ENCODE results near the gene FHOD3. TPM values are rescaled to one million over a fixed set of nuclear protein-coding genes. Genes with fewer than 3 reads are reported as not detected.
A peak's percentile ranks its signal among the peaks of the same experiment; 100 is the strongest.

The FHOD3 gene
- 13.0 and 17.4 TPM in 2 replicates for total RNA-seq

DNA sequence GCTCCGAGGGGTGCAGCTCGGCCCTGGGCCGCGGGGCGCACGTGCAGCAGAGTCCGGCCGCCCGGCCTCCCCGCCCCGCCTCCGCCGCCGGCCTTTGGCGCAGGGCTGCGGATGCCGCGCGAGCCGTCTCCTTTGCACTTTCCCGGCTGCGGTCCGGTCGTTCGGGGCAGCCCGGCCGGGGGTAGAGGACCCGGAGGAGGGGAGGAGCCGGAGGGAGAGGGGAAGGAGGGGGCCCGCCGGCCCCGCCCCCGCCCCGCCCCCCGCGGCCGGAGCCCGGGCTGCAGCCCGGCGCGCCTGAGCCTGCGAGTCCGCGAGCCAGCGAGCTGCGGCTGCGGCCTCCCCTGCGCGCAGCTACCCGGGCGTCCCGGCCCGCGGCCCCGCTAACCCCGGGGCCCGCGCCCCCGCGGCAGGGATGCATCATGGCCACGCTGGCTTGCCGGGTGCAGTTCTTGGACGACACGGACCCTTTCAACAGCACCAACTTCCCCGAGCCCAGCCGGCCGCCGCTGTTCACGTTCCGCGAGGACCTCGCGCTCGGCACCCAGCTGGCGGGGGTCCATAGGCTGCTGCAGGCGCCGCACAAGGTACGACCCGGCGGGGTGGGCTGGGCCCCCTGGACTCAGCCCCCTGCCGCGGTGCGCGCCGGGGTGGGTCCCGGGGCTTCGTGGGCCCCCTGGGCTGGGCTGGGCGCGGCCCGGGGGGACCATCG is at the start of gene FHOD3:
Gene FHOD3, plus strand, starts transcription at position 297 of the 709 bp plus-strand sequence. Its CDS starts 123 bp downstream, at position 420.
- Histone ChIP-seq H4K20me1 (ENCODE audit: insufficient read depth, low read length) (peaks cover 6% of the 10 kb centered on the region), H3K4me2 (ENCODE audit: insufficient read depth, low read length) (peak within 1 kb of the TSS; percentile 95), H3K4me3 (ENCODE audit: insufficient read depth, low read length) (peak within 1 kb of the TSS; percentile 82), H2AFZ (ENCODE audit: low read length) (peak within 1 kb of the TSS; percentile 86), H3K9me3 (ENCODE audit: low read depth, low read length) (no peaks in the 10 kb centered on the region), H3K4me1 (ENCODE audit: insufficient read depth, low read length) (peaks cover 10% of the 10 kb centered on the region), H3K79me2 (ENCODE audit: insufficient read depth, low read length) (peaks cover 36% of the 10 kb centered on the region), H3K36me3 (ENCODE audit: insufficient read depth, low read length) (no peaks in the 10 kb centered on the region), H3K27ac (ENCODE audit: low read depth, low read length) (peak within 1 kb of the TSS; percentile 80), H3K27me3 (ENCODE audit: insufficient read depth, low read length) (no peaks in the 10 kb centered on the region)
- DNase-seq (ENCODE audit: insufficient read length, low spot score, missing footprints): peak; percentile 96
- TF ChIP-seq, protein P1, sequence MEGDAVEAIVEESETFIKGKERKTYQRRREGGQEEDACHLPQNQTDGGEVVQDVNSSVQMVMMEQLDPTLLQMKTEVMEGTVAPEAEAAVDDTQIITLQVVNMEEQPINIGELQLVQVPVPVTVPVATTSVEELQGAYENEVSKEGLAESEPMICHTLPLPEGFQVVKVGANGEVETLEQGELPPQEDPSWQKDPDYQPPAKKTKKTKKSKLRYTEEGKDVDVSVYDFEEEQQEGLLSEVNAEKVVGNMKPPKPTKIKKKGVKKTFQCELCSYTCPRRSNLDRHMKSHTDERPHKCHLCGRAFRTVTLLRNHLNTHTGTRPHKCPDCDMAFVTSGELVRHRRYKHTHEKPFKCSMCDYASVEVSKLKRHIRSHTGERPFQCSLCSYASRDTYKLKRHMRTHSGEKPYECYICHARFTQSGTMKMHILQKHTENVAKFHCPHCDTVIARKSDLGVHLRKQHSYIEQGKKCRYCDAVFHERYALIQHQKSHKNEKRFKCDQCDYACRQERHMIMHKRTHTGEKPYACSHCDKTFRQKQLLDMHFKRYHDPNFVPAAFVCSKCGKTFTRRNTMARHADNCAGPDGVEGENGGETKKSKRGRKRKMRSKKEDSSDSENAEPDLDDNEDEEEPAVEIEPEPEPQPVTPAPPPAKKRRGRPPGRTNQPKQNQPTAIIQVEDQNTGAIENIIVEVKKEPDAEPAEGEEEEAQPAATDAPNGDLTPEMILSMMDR (IDR thresholded peaks at IDR 0.05; ENCODE audit: extremely low read depth, low read depth, low read length): no peak

DNA sequence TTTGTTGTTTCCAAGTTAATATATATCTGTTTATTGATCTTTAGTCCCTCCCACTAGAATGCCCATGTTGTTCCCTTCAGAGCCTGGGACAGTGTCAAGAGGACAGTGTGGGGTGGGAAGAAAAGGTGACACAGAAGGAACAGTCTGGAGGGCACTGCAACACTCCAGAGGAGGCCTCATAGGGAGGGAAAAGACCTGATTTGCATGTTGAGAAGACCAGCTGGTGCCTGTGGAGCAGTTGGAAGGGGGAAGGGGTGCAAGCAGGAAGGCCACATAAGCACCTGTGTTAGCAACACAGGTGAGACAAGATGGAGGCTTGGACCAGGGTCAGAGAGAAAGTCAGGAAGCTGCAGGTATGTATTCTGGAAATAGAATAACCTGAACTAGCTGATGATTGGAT is 48.1 kb upstream of the FHOD3 start:
- Histone ChIP-seq H3K4me1 (ENCODE audit: insufficient read depth, low read length) (no peaks in the 10 kb centered on the region), H4K20me1 (ENCODE audit: insufficient read depth, low read length) (no peaks in the 10 kb centered on the region), H3K4me2 (ENCODE audit: insufficient read depth, low read length) (no peak overlapping the region), H3K4me3 (ENCODE audit: insufficient read depth, low read length) (no peak overlapping the region), H2AFZ (ENCODE audit: low read length) (no peak overlapping the region), H3K27ac (ENCODE audit: low read depth, low read length) (no peak overlapping the region), H3K36me3 (ENCODE audit: insufficient read depth, low read length) (peaks cover 3% of the 10 kb centered on the region), H3K27me3 (ENCODE audit: insufficient read depth, low read length) (no peaks in the 10 kb centered on the region), H3K9me3 (ENCODE audit: low read depth, low read length) (no peaks in the 10 kb centered on the region), H3K79me2 (ENCODE audit: insufficient read depth, low read length) (no peaks in the 10 kb centered on the region)
- no peak for DNase-seq (ENCODE audit: insufficient read length, low spot score, missing footprints)
- TF ChIP-seq, protein P1 (IDR thresholded peaks at IDR 0.05; ENCODE audit: extremely low read depth, low read depth, low read length): no peak

DNA sequence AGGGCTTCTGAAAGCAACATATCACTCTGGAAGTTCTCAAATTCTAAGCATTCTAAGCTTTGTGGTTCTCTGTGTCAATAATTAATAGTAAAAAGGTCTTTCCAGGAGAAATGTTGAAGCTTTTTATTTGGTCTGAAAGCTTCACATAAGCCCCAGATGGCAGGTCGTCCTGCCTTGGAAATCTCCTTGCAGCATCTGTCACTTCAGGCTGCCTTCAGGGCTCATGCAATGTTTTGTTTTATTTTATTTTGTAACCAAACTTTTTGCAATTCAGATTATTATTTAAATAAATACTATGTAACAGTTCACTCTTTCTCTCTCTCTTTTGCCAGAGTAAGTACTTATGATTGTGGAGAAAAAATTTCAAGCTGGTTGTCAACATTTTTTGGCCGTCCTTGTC is 46.7 kb upstream of the FHOD3 start:
- H4K20me1 ChIP-seq (ENCODE audit: insufficient read depth, low read length): no peaks in the 10 kb centered on the region
- H2AFZ ChIP-seq (ENCODE audit: low read length): no peak overlapping the region
- H3K4me3 ChIP-seq (ENCODE audit: insufficient read depth, low read length): no peak overlapping the region
- TF ChIP-seq, protein P1 (IDR thresholded peaks at IDR 0.05; ENCODE audit: extremely low read depth, low read depth, low read length): no peak
- H3K4me1 ChIP-seq (ENCODE audit: insufficient read depth, low read length): no peaks in the 10 kb centered on the region
- DNase-seq (ENCODE audit: insufficient read length, low spot score, missing footprints): no peak
- H3K27ac ChIP-seq (ENCODE audit: low read depth, low read length): no peak overlapping the region
- H3K36me3 ChIP-seq (ENCODE audit: insufficient read depth, low read length): peaks cover 3% of the 10 kb centered on the region
- H3K4me2 ChIP-seq (ENCODE audit: insufficient read depth, low read length): no peak overlapping the region
- no peaks in the 10 kb centered on the region for H3K79me2 ChIP-seq (ENCODE audit: insufficient read depth, low read length)
- no peaks in the 10 kb centered on the region for H3K9me3 ChIP-seq (ENCODE audit: low read depth, low read length)
- no peaks in the 10 kb centered on the region for H3K27me3 ChIP-seq (ENCODE audit: insufficient read depth, low read length)

DNA sequence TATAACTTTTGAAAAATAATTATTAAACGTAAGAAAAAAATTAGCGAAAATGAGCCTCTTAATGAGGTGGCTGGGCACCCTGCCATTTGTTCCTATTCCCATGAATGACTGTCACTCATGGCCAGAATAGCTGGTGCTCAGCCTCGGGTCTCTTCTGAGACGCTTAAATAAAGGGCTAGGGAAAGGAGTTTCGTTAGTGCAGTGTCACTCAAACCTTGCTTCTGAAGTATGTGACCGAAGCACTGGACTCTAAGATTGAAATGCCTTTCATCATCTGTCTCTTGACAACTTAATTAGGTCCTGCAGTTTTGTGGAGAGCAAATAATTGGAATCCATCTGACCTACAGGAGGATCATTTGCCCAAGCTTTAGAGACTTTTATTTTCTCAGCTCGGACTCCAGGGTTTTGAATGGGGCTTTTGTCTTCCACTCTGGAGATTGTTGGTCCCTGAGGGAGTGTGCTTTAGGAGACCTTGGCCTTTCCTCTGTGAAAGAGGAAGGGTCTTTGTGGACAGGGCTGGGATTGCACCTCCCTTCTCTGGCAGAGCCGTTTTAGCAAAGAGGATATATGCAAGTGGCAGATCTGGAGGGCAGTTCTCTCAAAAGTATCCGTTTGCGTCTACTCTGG is 42.3 kb upstream of the FHOD3 start:
- Histone ChIP-seq H3K9me3 (ENCODE audit: low read depth, low read length) (no peaks in the 10 kb centered on the region), H3K4me1 (ENCODE audit: insufficient read depth, low read length) (no peaks in the 10 kb centered on the region), H3K79me2 (ENCODE audit: insufficient read depth, low read length) (no peaks in the 10 kb centered on the region), H3K36me3 (ENCODE audit: insufficient read depth, low read length) (no peaks in the 10 kb centered on the region), H2AFZ (ENCODE audit: low read length) (no peak overlapping the region), H3K4me2 (ENCODE audit: insufficient read depth, low read length) (no peak overlapping the region), H3K27ac (ENCODE audit: low read depth, low read length) (no peak overlapping the region), H3K4me3 (ENCODE audit: insufficient read depth, low read length) (no peak overlapping the region), H3K27me3 (ENCODE audit: insufficient read depth, low read length) (no peaks in the 10 kb centered on the region), H4K20me1 (ENCODE audit: insufficient read depth, low read length) (no peaks in the 10 kb centered on the region)
- no peak for DNase-seq (ENCODE audit: insufficient read length, low spot score, missing footprints)
- TF ChIP-seq, protein P1 (IDR thresholded peaks at IDR 0.05; ENCODE audit: extremely low read depth, low read depth, low read length): no peak
